ENCODE data around the gene GPC2.
"Not testable (repeated sequence)": the region's sequence is repeated elsewhere in the genome, so short reads cannot be mapped to it uniquely, and the experiment has no call there.

The GPC2 gene

GRCh38 chr7:100219271-100219737, 42.1 kb upstream of the GPC2 start:
- Histone ChIP-seq H3K4me3 (ENCODE audit: insufficient read depth, low read depth, low read length) (no peak overlapping the region), H3K9me3 (ENCODE audit: control insufficient read depth, low read length) (no peaks in the 10 kb centered on the region), H3K4me1 (ENCODE audit: control insufficient read depth, insufficient read depth, low read length) (no peaks in the 10 kb centered on the region), H3K27me3 (ENCODE audit: control insufficient read depth, insufficient read depth, low read length, poor library complexity, severe bottlenecking) (no peaks in the 10 kb centered on the region), H3K36me3 (ENCODE audit: control insufficient read depth, insufficient read depth, low read length) (peaks cover 5% of the 10 kb centered on the region), H3K27ac (ENCODE audit: insufficient read depth, low read depth, low read length, poor library complexity, severe bottlenecking) (no peak overlapping the region)
- 92 to 93% methylated on average over 10 of the region's 10 CpGs for WGBS, 2 experiments

DNA sequence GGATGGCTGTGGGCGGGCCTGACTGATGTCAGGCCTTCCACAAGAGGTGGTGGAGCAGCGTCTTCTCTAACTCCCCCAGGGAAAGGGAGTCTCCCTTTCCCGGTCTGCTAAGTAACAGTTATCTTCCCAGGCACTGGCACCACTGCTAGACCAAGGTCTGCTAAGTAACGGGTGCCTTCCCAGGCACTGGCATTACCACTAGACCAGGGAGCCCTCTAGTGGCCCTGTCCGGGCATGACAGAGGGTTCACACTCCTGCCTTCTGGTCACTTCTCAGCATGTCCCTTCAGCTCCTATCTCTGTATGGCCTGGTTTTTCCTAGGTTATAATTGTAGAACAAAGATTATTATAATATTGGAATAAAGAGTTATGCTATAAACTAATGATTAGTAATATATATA, 40.8 kb upstream of the GPC2 start:
- H3K4me1 ChIP-seq (ENCODE audit: control insufficient read depth, insufficient read depth, low read length); H3K36me3 ChIP-seq (ENCODE audit: control insufficient read depth, insufficient read depth, low read length); H3K27ac ChIP-seq (ENCODE audit: insufficient read depth, low read depth, low read length, poor library complexity, severe bottlenecking); H3K27me3 ChIP-seq (ENCODE audit: control insufficient read depth, insufficient read depth, low read length, poor library complexity, severe bottlenecking); H3K4me3 ChIP-seq (ENCODE audit: insufficient read depth, low read depth, low read length); H3K9me3 ChIP-seq (ENCODE audit: control insufficient read depth, low read length): not testable (repeated sequence)
- WGBS, 2 experiments, result 0% methylated on average over 1 of the region's 5 CpGs; no CpG with 5 or more reads in 1 of the 2 experiments

DNA sequence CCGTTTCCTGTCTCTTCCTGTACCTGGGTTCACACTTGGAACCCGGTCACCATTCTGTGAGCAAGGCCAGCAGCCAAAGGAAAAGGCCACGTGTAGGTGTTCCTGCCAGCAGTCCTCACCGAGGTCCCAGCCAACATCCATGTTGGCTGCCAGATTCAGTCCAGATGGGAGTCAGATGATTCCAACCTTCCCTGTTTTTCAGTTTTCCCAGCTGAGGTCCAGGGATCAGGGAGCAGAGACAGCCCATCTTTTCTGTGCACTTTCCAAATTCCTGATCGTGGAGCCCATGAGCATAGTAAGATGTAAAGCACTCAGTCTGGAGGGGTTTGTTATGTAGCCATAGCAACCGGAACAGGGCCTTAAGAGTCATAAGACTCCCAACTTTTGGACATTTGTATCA, 38.7 kb upstream of the GPC2 start:
- WGBS, 2 experiments, result 89% methylated on average over 5 to 6 of the region's 6 CpGs
- Histone ChIP-seq H3K4me3 (ENCODE audit: insufficient read depth, low read depth, low read length) (no peak overlapping the region), H3K27ac (ENCODE audit: insufficient read depth, low read depth, low read length, poor library complexity, severe bottlenecking) (no peak overlapping the region)

GRCh38 chr7:100214356-100214755, 37.2 kb upstream of the GPC2 start:
- H3K4me3 ChIP-seq (ENCODE audit: insufficient read depth, low read depth, low read length); H3K36me3 ChIP-seq (ENCODE audit: control insufficient read depth, insufficient read depth, low read length); H3K4me1 ChIP-seq (ENCODE audit: control insufficient read depth, insufficient read depth, low read length); H3K9me3 ChIP-seq (ENCODE audit: control insufficient read depth, low read length); H3K27me3 ChIP-seq (ENCODE audit: control insufficient read depth, insufficient read depth, low read length, poor library complexity, severe bottlenecking); H3K27ac ChIP-seq (ENCODE audit: insufficient read depth, low read depth, low read length, poor library complexity, severe bottlenecking): not testable (repeated sequence)
- WGBS, 2 experiments, result 82% methylated on average over 5 of the region's 5 CpGs

More for the DNA sequence above, 38.7 kb upstream of the GPC2 start:
- Histone ChIP-seq H3K9me3 (ENCODE audit: control insufficient read depth, low read length) (no peaks in the 10 kb centered on the region), H3K27me3 (ENCODE audit: control insufficient read depth, insufficient read depth, low read length, poor library complexity, severe bottlenecking) (no peaks in the 10 kb centered on the region), H3K4me1 (ENCODE audit: control insufficient read depth, insufficient read depth, low read length) (peaks cover 7% of the 10 kb centered on the region), H3K36me3 (ENCODE audit: control insufficient read depth, insufficient read depth, low read length) (no peaks in the 10 kb centered on the region)

DNA sequence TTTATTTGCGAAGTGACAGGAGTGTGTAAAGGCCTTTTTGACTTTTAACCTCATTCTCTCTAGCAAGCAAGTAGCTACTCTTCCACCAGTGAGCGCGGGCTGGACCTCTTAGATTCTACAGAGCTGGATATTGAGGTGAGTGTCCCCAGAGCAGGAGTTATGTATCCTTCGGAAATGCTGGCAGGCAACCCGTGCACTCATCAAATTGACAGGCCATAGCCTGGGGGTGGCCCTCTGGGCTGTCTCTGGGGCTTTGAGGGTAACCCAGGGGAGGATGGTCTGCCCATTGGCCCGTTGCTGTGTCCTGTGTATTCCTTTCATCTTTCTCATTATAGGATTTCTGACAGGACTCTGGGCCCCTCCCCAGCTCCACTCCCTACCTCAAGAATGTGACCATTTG, 36.5 kb upstream of the GPC2 start:
- Histone ChIP-seq H3K27me3 (ENCODE audit: control insufficient read depth, insufficient read depth, low read length, poor library complexity, severe bottlenecking) (no peaks in the 10 kb centered on the region), H3K4me3 (ENCODE audit: insufficient read depth, low read depth, low read length) (no peak overlapping the region), H3K4me1 (ENCODE audit: control insufficient read depth, insufficient read depth, low read length) (peaks cover 7% of the 10 kb centered on the region), H3K9me3 (ENCODE audit: control insufficient read depth, low read length) (no peaks in the 10 kb centered on the region), H3K27ac (ENCODE audit: insufficient read depth, low read depth, low read length, poor library complexity, severe bottlenecking) (no peak overlapping the region), H3K36me3 (ENCODE audit: control insufficient read depth, insufficient read depth, low read length) (no peaks in the 10 kb centered on the region)
- WGBS, 2 experiments, result 73 to 79% methylated on average over 6 of the region's 6 CpGs

DNA sequence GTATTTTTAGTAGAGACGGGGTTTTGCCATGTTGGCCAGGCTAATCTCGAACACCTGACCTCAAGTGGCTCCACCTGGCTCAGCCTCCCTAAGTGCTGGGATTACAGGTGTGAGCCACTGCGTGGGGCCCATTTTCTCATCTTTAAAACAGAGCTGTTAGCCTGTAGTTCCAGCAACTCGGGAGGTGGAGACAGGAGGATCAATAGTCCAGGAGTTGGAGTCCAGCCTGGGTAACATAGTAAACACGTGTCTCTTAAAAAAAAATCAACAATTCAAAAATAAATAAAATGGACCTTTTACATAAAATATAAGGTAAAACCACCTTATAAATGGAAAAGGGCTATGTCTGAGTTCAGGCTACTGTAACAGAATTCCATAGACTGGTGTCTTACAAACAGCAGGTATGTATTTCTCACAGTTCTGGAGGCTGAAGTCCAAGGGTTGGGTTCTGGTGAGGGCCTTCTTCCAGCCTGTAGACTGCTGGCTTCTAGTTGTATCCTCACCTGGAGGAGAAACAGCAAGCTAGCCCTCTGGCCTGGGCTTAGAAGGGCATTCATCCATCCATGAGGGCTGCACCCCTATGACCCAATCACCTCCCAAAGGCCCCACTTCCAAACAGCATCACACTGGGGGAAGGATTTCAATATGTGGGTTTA, 35.6 kb upstream of the GPC2 start:
- Histone ChIP-seq H3K27ac (ENCODE audit: insufficient read depth, low read depth, low read length, poor library complexity, severe bottlenecking) (no peak overlapping the region), H3K9me3 (ENCODE audit: control insufficient read depth, low read length) (no peaks in the 10 kb centered on the region), H3K27me3 (ENCODE audit: control insufficient read depth, insufficient read depth, low read length, poor library complexity, severe bottlenecking) (no peaks in the 10 kb centered on the region), H3K4me3 (ENCODE audit: insufficient read depth, low read depth, low read length) (no peak overlapping the region), H3K36me3 (ENCODE audit: control insufficient read depth, insufficient read depth, low read length) (no peaks in the 10 kb centered on the region), H3K4me1 (ENCODE audit: control insufficient read depth, insufficient read depth, low read length) (peaks cover 7% of the 10 kb centered on the region)
- 81 to 86% methylated on average over 4 to 5 of the region's 5 CpGs for WGBS, 2 experiments

DNA sequence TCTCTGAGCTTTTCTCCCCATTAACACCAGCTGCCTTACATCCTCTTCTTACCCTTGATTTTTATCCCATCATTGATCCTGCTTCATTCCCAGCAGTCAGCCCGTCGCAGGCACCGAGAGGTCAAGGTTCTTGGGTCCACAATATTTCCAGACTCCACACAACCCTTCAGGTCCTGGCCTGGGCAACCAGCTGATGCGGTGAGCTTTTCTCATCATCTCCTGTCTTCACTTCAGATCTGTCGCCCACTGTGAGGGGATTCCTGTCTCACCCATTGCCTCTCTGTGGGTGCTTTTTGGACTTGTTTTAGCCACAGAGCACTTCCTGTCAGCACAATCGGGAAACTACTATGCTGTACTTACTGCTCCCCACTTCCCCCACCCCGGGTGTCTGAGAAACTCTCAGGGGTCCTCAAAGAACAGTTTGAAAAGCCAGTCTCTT, 34.2 kb upstream of the GPC2 start:
- Histone ChIP-seq H3K4me1 (ENCODE audit: control insufficient read depth, insufficient read depth, low read length) (peaks cover 7% of the 10 kb centered on the region), H3K4me3 (ENCODE audit: insufficient read depth, low read depth, low read length) (no peak overlapping the region), H3K36me3 (ENCODE audit: control insufficient read depth, insufficient read depth, low read length) (no peaks in the 10 kb centered on the region), H3K27me3 (ENCODE audit: control insufficient read depth, insufficient read depth, low read length, poor library complexity, severe bottlenecking) (no peaks in the 10 kb centered on the region), H3K27ac (ENCODE audit: insufficient read depth, low read depth, low read length, poor library complexity, severe bottlenecking) (no peak overlapping the region), H3K9me3 (ENCODE audit: control insufficient read depth, low read length) (no peaks in the 10 kb centered on the region)
- WGBS, 2 experiments, result 89 to 95% methylated on average over 7 of the region's 7 CpGs

- Histone ChIP-seq H3K9me3 (ENCODE audit: control insufficient read depth, low read length) (no peaks in the 10 kb centered on the region), H3K36me3 (ENCODE audit: control insufficient read depth, insufficient read depth, low read length) (no peaks in the 10 kb centered on the region), H3K27me3 (ENCODE audit: control insufficient read depth, insufficient read depth, low read length, poor library complexity, severe bottlenecking) (no peaks in the 10 kb centered on the region), H3K4me3 (ENCODE audit: insufficient read depth, low read depth, low read length) (no peak overlapping the region), H3K4me1 (ENCODE audit: control insufficient read depth, insufficient read depth, low read length) (peaks cover 7% of the 10 kb centered on the region), H3K27ac (ENCODE audit: insufficient read depth, low read depth, low read length, poor library complexity, severe bottlenecking) (no peak overlapping the region)
- WGBS, 2 experiments, result 90 to 97% methylated on average over 5 of the region's 5 CpGs
Measured at GRCh38 chr7:100210805-100211204, 33.6 kb upstream of the GPC2 start.

DNA sequence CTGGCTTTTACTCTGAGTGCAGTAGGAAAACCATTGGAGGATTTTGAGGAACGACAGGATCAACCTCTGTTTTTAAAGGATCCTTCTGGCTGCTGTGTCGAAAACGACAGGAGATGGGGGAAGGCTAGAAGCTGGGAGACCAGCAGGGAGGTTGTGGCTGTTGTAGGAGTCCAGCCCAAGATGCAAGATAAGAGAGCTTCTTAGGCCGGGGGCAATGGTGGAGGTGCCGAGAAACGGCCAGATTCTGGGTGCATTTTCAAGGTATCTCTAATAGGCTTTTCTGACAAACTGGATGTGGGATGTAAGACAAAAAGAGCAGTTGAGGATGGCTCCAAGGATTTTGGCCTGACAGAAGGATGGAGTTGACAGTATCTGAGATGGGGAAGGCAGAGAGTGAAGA, 32.3 kb upstream of the GPC2 start:
- 89 to 92% methylated on average over 6 of the region's 6 CpGs for WGBS, 2 experiments
- Histone ChIP-seq H3K27me3 (ENCODE audit: control insufficient read depth, insufficient read depth, low read length, poor library complexity, severe bottlenecking) (no peaks in the 10 kb centered on the region), H3K4me3 (ENCODE audit: insufficient read depth, low read depth, low read length) (no peak overlapping the region), H3K36me3 (ENCODE audit: control insufficient read depth, insufficient read depth, low read length) (no peaks in the 10 kb centered on the region), H3K27ac (ENCODE audit: insufficient read depth, low read depth, low read length, poor library complexity, severe bottlenecking) (no peak overlapping the region), H3K4me1 (ENCODE audit: control insufficient read depth, insufficient read depth, low read length) (peaks cover 13% of the 10 kb centered on the region), H3K9me3 (ENCODE audit: control insufficient read depth, low read length) (no peaks in the 10 kb centered on the region)

DNA sequence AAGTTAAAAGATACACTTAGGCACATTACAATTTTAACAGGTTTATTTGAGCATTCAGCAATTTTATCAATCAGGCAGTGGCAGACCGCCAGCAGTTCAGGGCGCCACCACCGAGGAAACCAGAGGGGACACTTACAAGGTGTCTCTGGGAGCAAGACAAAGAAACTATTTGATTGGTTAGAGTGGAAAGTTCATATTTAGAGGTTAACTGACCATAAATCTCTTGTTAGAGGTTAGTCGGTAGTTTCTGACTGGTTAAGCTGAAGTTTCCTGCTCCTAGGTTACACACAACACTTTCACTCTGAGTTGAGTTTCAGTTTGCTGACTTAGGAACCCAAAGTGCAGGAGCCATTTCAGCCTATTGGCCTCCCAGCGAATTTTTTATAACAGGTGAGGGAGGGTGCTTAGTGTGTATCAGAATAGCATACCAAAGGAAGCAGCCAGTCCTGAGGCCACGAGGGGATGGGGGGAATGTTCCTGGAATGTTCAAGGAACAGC, 31.8 kb upstream of the GPC2 start:
- 86% methylated on average over 6 of the region's 6 CpGs for WGBS, 2 experiments
- no peak overlapping the region for H3K4me3 ChIP-seq (ENCODE audit: insufficient read depth, low read depth, low read length)

More for the DNA sequence above, 31.8 kb upstream of the GPC2 start:
- Histone ChIP-seq H3K27me3 (ENCODE audit: control insufficient read depth, insufficient read depth, low read length, poor library complexity, severe bottlenecking) (no peaks in the 10 kb centered on the region), H3K27ac (ENCODE audit: insufficient read depth, low read depth, low read length, poor library complexity, severe bottlenecking) (no peak overlapping the region), H3K4me1 (ENCODE audit: control insufficient read depth, insufficient read depth, low read length) (peaks cover 13% of the 10 kb centered on the region), H3K9me3 (ENCODE audit: control insufficient read depth, low read length) (no peaks in the 10 kb centered on the region), H3K36me3 (ENCODE audit: control insufficient read depth, insufficient read depth, low read length) (no peaks in the 10 kb centered on the region)
